ENCODE measurements around the gene PNMA6E. TPM values are rescaled to one million over a fixed set of nuclear protein-coding genes. Genes with fewer than 3 reads are reported as not detected.

Gene PNMA6E
- polyA plus RNA-seq, 1 experiment: not detected

GRCh38 chrX:153445106-153445855 lies 44.1 kb upstream of the PNMA6E start:
- no peaks in the 10 kb centered on the region for H3K27me3 ChIP-seq (ENCODE audit: control insufficient read depth, insufficient read depth, low read length)
- no peak overlapping the region for H3K27ac ChIP-seq (ENCODE audit: low read depth, low read length)
- no peak for DNase-seq (ENCODE audit: low read depth, low spot score)
- no peaks in the 10 kb centered on the region for H3K9me3 ChIP-seq (ENCODE audit: control insufficient read depth, insufficient read depth, low read length)
- TF ChIP-seq CTCF (IDR thresholded peaks at IDR 0.05; ENCODE audit: low read depth, low read length): no peak
- POLR2A ChIA-PET: no interaction called here
- no peak overlapping the region for H3K4me3 ChIP-seq (ENCODE audit: low read depth, low read length)
- CTCF ChIA-PET: no interaction called here

GRCh38 chrX:153444333-153445011 lies 43.3 kb upstream of the PNMA6E start:
- CTCF ChIA-PET: no interaction called here

GRCh38 chrX:153443476-153444332 lies 42.6 kb upstream of the PNMA6E start:
- TF ChIP-seq CTCF (IDR thresholded peaks at IDR 0.05; ENCODE audit: low read depth, low read length): no peak
- Histone ChIP-seq H3K9me3 (ENCODE audit: control insufficient read depth, insufficient read depth, low read length) (no peaks in the 10 kb centered on the region), H3K27ac (ENCODE audit: low read depth, low read length) (no peak overlapping the region), H3K4me3 (ENCODE audit: low read depth, low read length) (no peak overlapping the region), H3K27me3 (ENCODE audit: control insufficient read depth, insufficient read depth, low read length) (no peaks in the 10 kb centered on the region)
- CTCF ChIA-PET: no interaction called here
- POLR2A ChIA-PET: no interaction called here
- no peak for DNase-seq (ENCODE audit: low read depth, low spot score)

More at GRCh38 chrX:153444333-153445011, 43.3 kb upstream of the PNMA6E start:
- POLR2A ChIA-PET: no interaction called here
- no peak for TF ChIP-seq CTCF (IDR thresholded peaks at IDR 0.05; ENCODE audit: low read depth, low read length)
- no peak overlapping the region for H3K27ac ChIP-seq (ENCODE audit: low read depth, low read length)
- H3K27me3 ChIP-seq (ENCODE audit: control insufficient read depth, insufficient read depth, low read length): no peaks in the 10 kb centered on the region
- H3K4me3 ChIP-seq (ENCODE audit: low read depth, low read length): no peak overlapping the region
- H3K9me3 ChIP-seq (ENCODE audit: control insufficient read depth, insufficient read depth, low read length): no peaks in the 10 kb centered on the region
- DNase-seq (ENCODE audit: low read depth, low spot score): no peak

- CTCF ChIA-PET: no interaction called here
- POLR2A ChIA-PET: no interaction called here
- TF ChIP-seq CTCF (IDR thresholded peaks at IDR 0.05; ENCODE audit: low read depth, low read length): no peak
- H3K4me3 ChIP-seq (ENCODE audit: low read depth, low read length): no peak overlapping the region
- no peaks in the 10 kb centered on the region for H3K9me3 ChIP-seq (ENCODE audit: control insufficient read depth, insufficient read depth, low read length)
- no peaks in the 10 kb centered on the region for H3K27me3 ChIP-seq (ENCODE audit: control insufficient read depth, insufficient read depth, low read length)
- DNase-seq (ENCODE audit: low read depth, low spot score): no peak
- no peak overlapping the region for H3K27ac ChIP-seq (ENCODE audit: low read depth, low read length)
These were observed 41.3 kb upstream of the PNMA6E start for GRCh38 chrX:153442463-153442862.

All from AG04450 (cell line).